Umbilical cord (tissue), 2 donors: ENCODE measurements around the gene TAF1D. TPM values are rescaled to one million over a fixed set of nuclear protein-coding genes. Genes with fewer than 3 reads are reported as not detected.
"Not testable (repeated sequence)": the region's sequence is repeated elsewhere in the genome, so short reads cannot be mapped to it uniquely, and the experiment has no call there.

ENCODE experiments used
- DNase-seq: peaks from one replicate; pipeline ENCODE4 v3.0.0-alpha.2; 2015; ENCODE audit warnings: low spot score
- total RNA-seq: library from RNA; depleted of rRNA; stranded (reverse); fragments of >200 nt; gene quantifications from one replicate; pipeline ENCODE4 v1.2.3, GENCODE V29; 2014; ENCODE audit warnings: low replicate concordance; ENCODE audit not compliant: insufficient read depth

The TAF1D gene
- 200 TPM for total RNA-seq

DNA sequence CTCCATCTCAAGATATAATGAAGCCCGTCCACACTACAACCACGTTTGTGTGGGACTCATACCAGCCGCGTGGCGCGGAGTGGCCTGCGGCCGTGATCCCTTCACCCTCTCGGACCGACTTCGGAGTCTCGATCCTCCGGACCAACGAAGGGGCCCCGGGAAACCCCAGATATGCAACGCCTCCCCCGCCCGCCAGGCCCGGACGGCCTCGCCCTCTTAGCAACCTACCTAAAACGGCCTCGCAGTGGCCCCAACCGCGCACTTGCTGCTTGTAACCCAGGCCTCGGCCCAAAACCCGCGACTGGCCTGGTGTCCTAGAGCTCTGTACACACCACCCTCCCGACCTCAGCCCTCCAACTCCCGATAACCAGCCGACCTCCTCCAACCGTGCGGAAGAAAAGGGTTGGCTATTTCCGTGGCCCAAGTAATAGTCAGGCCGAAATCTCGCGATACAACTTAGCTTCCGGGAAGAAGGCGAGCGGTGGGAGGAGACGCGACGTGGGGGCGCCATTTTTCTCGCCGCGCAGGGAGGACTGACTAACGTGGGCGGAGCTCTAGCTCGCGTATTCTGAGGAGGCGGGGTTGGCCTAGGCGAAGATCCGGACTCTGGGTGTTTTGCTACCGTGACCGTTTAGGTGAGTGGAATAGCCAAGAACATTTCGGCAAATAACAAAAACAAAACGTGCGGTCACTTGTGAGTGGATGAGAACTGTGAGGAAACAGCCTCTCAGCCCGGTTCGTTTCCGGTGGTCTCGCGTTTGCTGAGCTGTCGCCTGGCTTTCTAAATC is at the start of gene TAF1D, which contains the start of gene C11orf54:
Gene TAF1D (minus strand): TSS at position 402 of the 788 bp plus-strand sequence. CDS start 2,191 bp downstream, outside the sequence.
Gene C11orf54 (plus strand): TSS at position 579 of the 788 bp plus-strand sequence. CDS start 5,722 bp downstream, outside the sequence.
- peak; percentile 99 for DNase-seq

- no peak for DNase-seq
Observed at GRCh38 chr11:93784935-93785360, 43.7 kb upstream of the TAF1D start.

DNA sequence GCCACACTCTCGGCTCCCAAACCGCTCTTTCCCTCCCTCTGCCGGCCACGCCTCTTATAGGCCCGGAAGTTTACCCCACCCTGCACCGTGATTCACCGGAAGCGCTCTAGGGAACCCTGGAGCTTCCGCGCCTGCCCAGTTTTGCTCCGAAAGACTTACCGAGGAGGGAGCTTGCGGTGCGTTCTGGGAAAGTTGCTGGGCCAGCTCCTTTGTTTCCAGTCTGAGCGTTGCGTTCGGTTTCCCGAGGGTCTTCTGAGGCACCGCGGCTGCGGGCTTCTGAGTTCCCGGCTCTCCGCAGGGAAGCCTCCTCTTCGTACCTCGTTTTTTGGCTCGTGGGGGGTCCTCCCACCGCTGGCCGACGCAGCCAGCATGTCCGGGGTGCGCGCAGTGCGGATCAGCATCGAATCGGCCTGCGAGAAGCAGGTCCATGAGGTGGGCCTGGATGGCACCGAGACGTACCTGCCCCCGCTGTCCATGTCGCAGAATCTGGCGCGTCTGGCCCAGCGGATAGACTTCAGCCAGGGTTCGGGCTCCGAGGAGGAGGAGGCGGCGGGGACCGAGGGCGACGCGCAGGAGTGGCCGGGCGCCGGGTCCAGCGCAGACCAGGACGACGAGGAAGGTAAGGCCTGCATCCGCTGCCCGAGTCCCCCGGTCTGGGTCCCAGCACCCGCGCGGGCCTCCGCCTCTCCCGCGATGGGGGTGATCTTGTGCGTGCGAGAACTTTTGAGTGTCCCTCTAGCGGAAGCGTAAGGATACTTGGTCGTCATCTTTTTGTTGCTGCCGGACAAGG is 43.0 kb upstream of the TAF1D start, which contains the start of gene MED17:
Gene MED17 (plus strand): TSS at position 138 of the 790 bp plus-strand sequence. CDS start 232 bp downstream, at position 370.
- DNase-seq = peak; percentile 97

GRCh38 chr11:93783765-93784144 is 42.5 kb upstream of the TAF1D start:
- DNase-seq = no peak

GRCh38 chr11:93783362-93783761 is 42.1 kb upstream of the TAF1D start:
- no peak for DNase-seq

- DNase-seq = no peak
Observed at GRCh38 chr11:93775289-93775688, 34.0 kb upstream of the TAF1D start.

DNA sequence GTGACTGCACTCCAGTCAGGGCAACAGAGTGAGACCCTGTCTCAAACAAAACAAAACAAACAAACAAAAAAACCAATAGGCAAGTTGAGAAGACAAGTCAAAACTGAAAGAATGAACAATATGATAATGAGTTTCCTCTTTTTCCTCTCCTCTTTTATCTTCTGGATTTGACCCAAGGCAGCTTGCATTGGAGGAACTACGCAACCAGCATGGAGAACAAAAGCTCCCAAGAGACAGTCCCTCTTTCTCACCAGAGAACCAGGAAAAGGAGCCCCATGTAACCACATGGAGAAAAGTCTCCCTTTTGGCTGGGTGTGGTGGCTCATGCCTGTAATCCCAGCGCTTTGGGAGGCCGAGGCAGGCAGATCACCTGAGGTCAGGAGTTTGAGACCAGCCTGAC is 33.3 kb upstream of the TAF1D start:
- DNase-seq = not testable (repeated sequence)

GRCh38 chr11:93773601-93774200 is 32.4 kb upstream of the TAF1D start:
- no peak for DNase-seq

DNA sequence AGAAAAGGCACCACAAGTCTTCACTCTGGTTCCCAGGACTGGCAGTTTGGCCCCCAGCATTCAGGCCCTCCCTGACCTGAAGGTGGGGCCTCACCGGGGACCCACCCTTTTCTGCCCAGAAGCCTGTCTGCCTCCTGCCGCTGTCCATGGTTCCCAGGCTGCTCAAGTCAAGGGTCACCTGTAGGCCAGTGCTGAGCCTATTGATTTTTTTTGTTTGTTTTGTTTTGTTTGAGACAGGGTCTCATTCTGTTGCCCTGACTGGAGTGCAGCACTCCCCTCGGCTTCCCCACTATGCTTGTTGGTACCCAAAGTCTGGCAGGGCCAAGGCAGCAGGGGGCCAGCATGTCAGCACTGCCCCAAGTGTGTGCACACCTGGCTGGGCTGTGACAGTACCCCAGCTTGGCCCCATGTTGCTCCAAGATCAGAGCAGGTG is 31.8 kb upstream of the TAF1D start:
- no peak for DNase-seq

DNA sequence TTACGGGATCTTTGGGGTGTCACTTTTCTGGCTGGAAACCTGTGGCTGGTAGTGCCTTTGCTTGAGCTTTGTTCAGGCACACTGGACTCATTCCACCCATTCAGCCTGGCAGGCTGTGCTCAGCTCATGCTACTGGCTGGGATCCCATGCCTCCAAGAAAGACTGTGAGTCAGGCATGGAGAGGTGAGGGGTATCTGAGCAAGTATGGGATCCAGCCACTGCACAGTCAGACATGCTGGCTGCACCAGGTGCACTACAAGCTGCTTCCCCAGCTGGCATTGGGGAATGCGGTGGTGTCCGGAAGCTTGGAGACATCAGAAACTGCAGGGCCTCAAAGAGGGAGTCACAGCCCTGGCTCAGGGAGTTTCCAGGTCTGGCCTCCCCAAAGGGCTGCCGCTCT is 30.8 kb upstream of the TAF1D start:
- no peak for DNase-seq

DNA sequence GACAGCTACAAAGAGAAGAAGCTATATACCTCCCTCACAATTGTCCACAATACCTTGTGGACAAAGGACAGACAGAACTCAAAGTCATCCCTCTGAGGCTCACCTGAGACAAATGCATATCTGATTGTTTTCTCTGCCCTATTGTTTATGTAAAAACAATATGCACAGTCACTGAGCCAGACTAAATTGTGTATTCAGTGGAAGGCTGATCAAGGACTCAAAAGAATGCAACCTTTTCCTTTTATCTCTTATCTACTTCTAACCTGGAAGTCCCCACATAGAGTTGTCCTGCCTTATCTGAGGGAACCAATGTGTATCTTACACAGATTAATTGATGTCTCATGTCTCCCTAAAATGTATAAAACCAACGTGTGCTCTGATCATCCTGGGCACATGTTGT is 28.9 kb upstream of the TAF1D start:
- no peak for DNase-seq

DNA sequence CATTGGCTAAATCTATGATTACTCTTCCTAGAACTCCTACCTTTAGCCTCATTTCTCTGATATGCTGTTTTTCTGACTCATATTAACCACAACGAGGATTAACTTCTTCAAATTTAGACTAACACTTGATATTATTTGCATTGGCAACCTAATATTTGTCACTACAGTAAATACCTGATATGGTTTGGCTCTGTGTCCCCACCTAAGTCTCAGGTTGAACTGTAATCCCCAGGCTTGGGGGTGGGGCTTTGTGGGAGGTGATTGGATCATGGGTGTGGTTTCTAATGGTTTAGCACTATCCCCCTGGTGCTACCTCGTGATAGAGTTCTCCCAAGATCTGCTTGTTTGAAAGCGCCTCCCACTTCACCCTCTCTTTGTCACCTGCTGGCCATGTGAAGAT is 25.7 kb upstream of the TAF1D start:
- no peak for DNase-seq

DNA sequence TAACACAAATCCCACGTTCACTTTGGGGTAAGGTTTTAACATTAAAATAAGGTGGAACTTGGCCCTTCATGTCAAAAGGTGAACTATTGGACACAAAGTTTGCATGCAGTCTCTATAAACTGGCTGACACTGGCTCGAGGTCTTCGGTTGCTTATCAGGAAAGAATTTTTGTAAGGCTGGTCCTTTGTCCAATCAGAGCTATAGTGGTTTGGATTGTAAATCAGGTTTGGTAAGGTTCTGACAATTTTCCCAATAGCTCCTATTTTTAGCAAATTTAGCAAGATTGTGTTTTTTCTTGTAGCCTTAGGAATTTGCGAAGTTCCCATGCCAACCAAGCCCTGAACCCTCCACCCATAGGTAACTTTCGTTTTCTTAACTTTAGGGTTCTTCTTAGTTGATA is 25.2 kb upstream of the TAF1D start:
- no peak for DNase-seq

DNA sequence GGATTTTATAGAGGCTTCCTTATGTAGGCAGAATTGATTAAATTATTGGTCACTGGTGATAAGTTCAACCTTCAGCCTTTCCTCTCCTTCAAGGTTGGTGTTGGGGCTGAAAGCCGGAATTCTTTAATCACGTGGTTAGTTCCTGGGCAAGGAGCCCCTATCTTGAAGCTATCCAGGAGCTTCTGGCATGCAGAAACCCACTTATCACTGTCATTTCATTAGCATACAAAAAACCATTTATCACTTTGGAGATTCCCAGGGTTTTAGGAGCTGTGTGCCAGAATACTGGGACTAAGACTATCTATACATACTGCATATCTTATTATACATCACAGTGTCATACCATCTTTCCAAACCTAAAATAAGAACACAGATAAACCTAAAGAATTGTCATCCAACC is 24.3 kb upstream of the TAF1D start:
- DNase-seq = no peak

GRCh38 chr11:93761910-93762309 is 20.6 kb upstream of the TAF1D start:
- DNase-seq = no peak

GRCh38 chr11:93759123-93759522 is 17.8 kb upstream of the TAF1D start:
- not testable (repeated sequence) for DNase-seq

GRCh38 chr11:93757924-93758865 is 16.9 kb upstream of the TAF1D start:
- no peak for DNase-seq

- DNase-seq = no peak
Observed at GRCh38 chr11:93757301-93757700, 16.0 kb upstream of the TAF1D start.

DNA sequence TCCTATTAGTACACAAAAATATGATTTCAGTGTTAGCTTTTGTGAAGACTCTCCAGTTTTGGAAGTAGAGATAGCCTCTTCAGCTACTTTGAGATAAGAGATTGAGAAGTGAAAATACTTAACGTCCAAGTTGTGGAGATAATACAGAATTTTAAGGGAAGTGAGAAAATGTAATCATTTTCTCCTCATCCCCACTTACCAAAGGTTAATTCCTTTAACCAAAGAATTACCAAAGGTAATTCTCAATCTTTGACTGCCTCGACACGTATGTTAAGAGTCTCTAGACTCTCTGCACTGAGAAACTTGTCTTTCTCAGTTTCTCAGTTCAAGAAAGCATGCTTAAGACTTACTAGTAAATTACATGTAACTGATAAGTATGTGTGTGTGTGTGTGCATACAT is 15.5 kb upstream of the TAF1D start:
- DNase-seq = no peak

- no peak for DNase-seq
Observed at GRCh38 chr11:93753241-93753640, 11.9 kb upstream of the TAF1D start.

DNA sequence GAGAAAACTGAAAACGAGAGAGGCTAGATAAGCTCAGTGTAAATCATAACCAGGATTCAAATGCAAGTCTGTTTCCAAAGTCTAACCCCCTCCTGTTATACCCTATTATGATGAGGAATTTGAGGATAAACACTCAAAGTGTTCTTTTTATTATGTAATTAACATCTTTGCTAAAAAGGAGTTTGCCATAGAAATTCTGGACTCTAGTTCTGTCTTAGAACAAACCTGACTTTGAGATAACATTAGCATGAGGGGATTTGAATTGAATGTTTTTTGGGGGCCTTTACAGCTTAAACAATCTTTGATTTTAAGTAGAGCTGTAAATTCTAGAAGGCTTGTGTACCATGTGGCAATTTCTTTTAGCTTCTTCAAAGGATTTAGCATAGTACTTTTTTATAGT is 9.7 kb upstream of the TAF1D start:
- no peak for DNase-seq
